IMR-90 (cell line): Measurements from ENCODE around the gene LONP2. TPM values are rescaled to one million over a fixed set of nuclear protein-coding genes. Genes with fewer than 3 reads are reported as not detected.

Experiments used
- ATAC-seq: fragments of 200-7000 bp; cut with Tn5 transposase; 2 replicates; pipeline ENCODE4 v1.9.1; 2020; ENCODE audit warnings: low read depth, mild to moderate bottlenecking, moderate library complexity
- BruUV-seq: library from RNA; stranded (reverse); fragments of 400-500 nt; replicated peaks from 2 replicates; lab custom pipeline; 2021; lab: Mats Ljungman, UMichigan
- CTCF ChIA-PET: fragments of 300-600 bp; formaldehyde crosslinking; extraction: SDS; loops from one replicate; lab custom pipeline; 2021; ENCODE audit warnings: antibody characterized with exemption; lab: Yijun Ruan, JAX
- POLR2A ChIA-PET: fragments of 300-600 bp; sonication (Branson Sonifier 250); formaldehyde crosslinking; loops from one replicate; lab custom pipeline; 2022; ENCODE audit warnings: antibody characterized with exemption; ENCODE audit not compliant: unreplicated experiment; lab: Charles Lee
- DNase-seq: peaks from one replicate; pipeline ENCODE4 v3.0.0; 2013
- H2AFZ ChIP-seq: replicated peaks from 2 replicates; pipeline ENCODE3; 2013; ENCODE audit warnings: low read length, mild to moderate bottlenecking; ENCODE audit not compliant: poor library complexity
- H2AK5ac ChIP-seq: 2 replicates; pipeline ENCODE4 v1.6.1; 2013; ENCODE audit warnings: low read depth, low read length, inconsistent platforms
- H2AK9ac ChIP-seq: replicated peaks from 2 replicates; pipeline ENCODE3; 2013; ENCODE audit warnings: mild to moderate bottlenecking, low read depth, low read length, moderate library complexity; ENCODE audit not compliant: poor library complexity
- H2BK120ac ChIP-seq: 2 replicates; pipeline ENCODE4 v1.6.1; 2013; ENCODE audit warnings: low read depth, low read length, inconsistent platforms
- H2BK15ac ChIP-seq: 3 replicates; pipeline ENCODE4 v1.6.1; 2013; ENCODE audit warnings: low read depth, low read length, inconsistent platforms
- H2BK20ac ChIP-seq: 2 replicates; pipeline ENCODE4 v1.6.1; 2013; ENCODE audit warnings: low read depth, mild to moderate bottlenecking, inconsistent platforms, low read length, moderate library complexity
- H2BK5ac ChIP-seq: 2 replicates; pipeline ENCODE4 v1.6.1; 2013; ENCODE audit warnings: mild to moderate bottlenecking, low read depth, low read length, inconsistent platforms; ENCODE audit not compliant: poor library complexity, severe bottlenecking
- H3K14ac ChIP-seq: replicated peaks from 2 replicates; pipeline ENCODE4 v1.6.1; 2013; ENCODE audit warnings: low read depth, low read length, inconsistent platforms
- H3K18ac ChIP-seq: 2 replicates; pipeline ENCODE4 v1.6.1; 2013; ENCODE audit warnings: low read depth, low read length, control low read depth
- H3K23ac ChIP-seq: 2 replicates; pipeline ENCODE4 v1.6.1; 2013; ENCODE audit warnings: low read depth, low read length, inconsistent platforms
- H3K27ac ChIP-seq: 2 replicates; pipeline ENCODE4 v1.5.1; 2013; ENCODE audit warnings: mild to moderate bottlenecking, control low read depth, low read length; ENCODE audit not compliant: insufficient read depth
- H3K27me3 ChIP-seq: 2 replicates; pipeline ENCODE4 v1.6.1; 2013; ENCODE audit warnings: low read length; ENCODE audit not compliant: control insufficient read depth, insufficient read depth
- H3K36me3 ChIP-seq: 2 replicates; pipeline ENCODE4 v1.6.1; 2013; ENCODE audit warnings: low read length, mixed read lengths; ENCODE audit not compliant: control insufficient read depth, insufficient read depth
- H3K4ac ChIP-seq: 2 replicates; pipeline ENCODE4 v1.6.1; 2013; ENCODE audit warnings: low read depth, low read length, inconsistent platforms
- H3K4me1 ChIP-seq: 2 replicates; pipeline ENCODE4 v1.6.1; 2013; ENCODE audit warnings: low read length, mixed read lengths; ENCODE audit not compliant: control insufficient read depth, insufficient read depth
- H3K4me2 ChIP-seq: 2 replicates; pipeline ENCODE4 v1.6.1; 2013; ENCODE audit warnings: low read depth, mild to moderate bottlenecking, control low read depth, low read length, moderate library complexity
- H3K4me3 ChIP-seq: 2 replicates; pipeline ENCODE4 v1.5.1; 2013; ENCODE audit warnings: low read depth, mild to moderate bottlenecking, control low read depth, low read length, moderate library complexity; ENCODE audit not compliant: insufficient read depth
- H3K56ac ChIP-seq: 2 replicates; pipeline ENCODE4 v1.6.1; 2013; ENCODE audit warnings: low read length, inconsistent platforms; ENCODE audit not compliant: insufficient read depth; ENCODE audit errors: extremely low read depth
- H3K79me1 ChIP-seq, 2 experiments: 2 replicates each; pipeline ENCODE4 v1.6.1; 2013; ENCODE audit warnings: low read length in 2 of 2, inconsistent platforms in 1 of 2, low read depth in 1 of 2
- H3K9ac ChIP-seq: 2 replicates; pipeline ENCODE4 v1.6.1; 2013; ENCODE audit warnings: low read depth, low read length, control low read depth
- H3K9me1 ChIP-seq: 2 replicates; pipeline ENCODE4 v1.6.1; 2013; ENCODE audit warnings: low read length, inconsistent platforms; ENCODE audit not compliant: insufficient read depth
- H3K9me3 ChIP-seq: 2 replicates; pipeline ENCODE4 v1.6.1; 2013; ENCODE audit warnings: low read length; ENCODE audit not compliant: control insufficient read depth, insufficient read depth
- H4K20me1 ChIP-seq: 2 replicates; pipeline ENCODE4 v1.6.1; 2013; ENCODE audit warnings: low read length, inconsistent platforms; ENCODE audit not compliant: insufficient read depth
- H4K5ac ChIP-seq: 2 replicates; pipeline ENCODE4 v1.6.1; 2013; ENCODE audit warnings: mild to moderate bottlenecking, low read depth, low read length, control low read depth
- H4K8ac ChIP-seq, 2 experiments: 2 replicates each; pipeline ENCODE4 v1.6.1; 2013; ENCODE audit warnings: low read depth in 2 of 2, low read length in 2 of 2, control low read depth in 1 of 2, inconsistent platforms in 1 of 2
- H4K91ac ChIP-seq: 2 replicates; pipeline ENCODE4 v1.6.1; 2013; ENCODE audit warnings: low read depth, low read length, inconsistent platforms; ENCODE audit not compliant: insufficient read depth
- CHD1 ChIP-seq: IDR thresholded peaks from 2 replicates; pipeline ENCODE4 v1.6.1; 2012; ENCODE audit warnings: low read depth, low read length, improper control_type of control experiment
- FOS ChIP-seq: fragments of 150-350 bp; IDR thresholded peaks from 2 replicates; pipeline ENCODE4 v1.6.1; 2016; ENCODE audit warnings: low read depth, low read length
- MAFK ChIP-seq: IDR thresholded peaks from 2 replicates; pipeline ENCODE4 v1.6.1; 2012; ENCODE audit warnings: low read depth, low read length, improper control_type of control experiment
- NFE2L2 ChIP-seq: fragments of 150-350 bp; IDR thresholded peaks from 2 replicates; pipeline ENCODE4 v1.6.1; 2016; ENCODE audit warnings: low read depth, mild to moderate bottlenecking, low read length
- POLR2A ChIP-seq: IDR thresholded peaks from 2 replicates; pipeline ENCODE4 v1.6.1; 2012; ENCODE audit warnings: mild to moderate bottlenecking, low read depth, low read length
- RAD21 ChIP-seq: IDR thresholded peaks from 2 replicates; pipeline ENCODE4 v1.6.1; 2012; ENCODE audit warnings: low read length, improper control_type of control experiment
- RFX5 ChIP-seq: IDR thresholded peaks from 2 replicates; pipeline ENCODE4 v1.8.0; 2012; ENCODE audit warnings: low read depth, mild to moderate bottlenecking, low read length, moderate library complexity
- SMC3 ChIP-seq: fragments of 150-350 bp; IDR thresholded peaks from 2 replicates; pipeline ENCODE4 v1.6.1; 2016; ENCODE audit warnings: low read depth, mild to moderate bottlenecking, antibody characterized with exemption, low read length, moderate library complexity
- WGBS, 2 experiments: methylation state at CpG; one replicate each; pipeline versions ENCODE4 v1.1.5 to v1.1.7; 2013; ENCODE audit warnings: missing lambda C conversion rate in 2 of 2; ENCODE audit not compliant: insufficient read length in 1 of 2; ENCODE audit errors: extremely low coverage in 2 of 2; 5-methylcytosine and 5-hydroxymethylcytosine counted together
- dilution Hi-C: fragments of 300-500 bp; cut with HindIII; formaldehyde crosslinking; loops from one replicate; pipeline ENCODE4 v1.14.3; 2018; ENCODE audit warnings: low sequenced_read_pairs; ENCODE audit not compliant: unreplicated experiment
- in situ Hi-C: fragments of 300-500 bp; cut with MboI; formaldehyde crosslinking; loops from 3 replicates; pipeline ENCODE4 v1.14.3; 2019; ENCODE audit warnings: low sequenced_read_pairs, inconsistent platforms, mixed read lengths
- intact Hi-C: fragments of 100-400 bp; cut with micrococcal nuclease; formaldehyde crosslinking; loops from 2 replicates; pipeline ENCODE4 v1.10.0; 2022
- polyA plus RNA-seq, 3 experiments: library from polyadenylated mRNA; depleted of rRNA; stranded (reverse); fragments of >200 nt; gene quantifications; 2 replicates each; pipeline ENCODE4 v1.2.3, GENCODE V29; 2012; ENCODE audit warnings: low replicate concordance in 1 of 3
- total RNA-seq: library from RNA; depleted of rRNA; stranded (reverse); fragments of >200 nt; gene quantifications from 2 replicates; pipeline ENCODE4 v1.2.3, GENCODE V29; 2012

Gene LONP2
- total and polyA plus RNA-seq, 2 of the 4 experiments (the other 2 are of a cell fraction): 31.5 to 90.9 TPM

DNA sequence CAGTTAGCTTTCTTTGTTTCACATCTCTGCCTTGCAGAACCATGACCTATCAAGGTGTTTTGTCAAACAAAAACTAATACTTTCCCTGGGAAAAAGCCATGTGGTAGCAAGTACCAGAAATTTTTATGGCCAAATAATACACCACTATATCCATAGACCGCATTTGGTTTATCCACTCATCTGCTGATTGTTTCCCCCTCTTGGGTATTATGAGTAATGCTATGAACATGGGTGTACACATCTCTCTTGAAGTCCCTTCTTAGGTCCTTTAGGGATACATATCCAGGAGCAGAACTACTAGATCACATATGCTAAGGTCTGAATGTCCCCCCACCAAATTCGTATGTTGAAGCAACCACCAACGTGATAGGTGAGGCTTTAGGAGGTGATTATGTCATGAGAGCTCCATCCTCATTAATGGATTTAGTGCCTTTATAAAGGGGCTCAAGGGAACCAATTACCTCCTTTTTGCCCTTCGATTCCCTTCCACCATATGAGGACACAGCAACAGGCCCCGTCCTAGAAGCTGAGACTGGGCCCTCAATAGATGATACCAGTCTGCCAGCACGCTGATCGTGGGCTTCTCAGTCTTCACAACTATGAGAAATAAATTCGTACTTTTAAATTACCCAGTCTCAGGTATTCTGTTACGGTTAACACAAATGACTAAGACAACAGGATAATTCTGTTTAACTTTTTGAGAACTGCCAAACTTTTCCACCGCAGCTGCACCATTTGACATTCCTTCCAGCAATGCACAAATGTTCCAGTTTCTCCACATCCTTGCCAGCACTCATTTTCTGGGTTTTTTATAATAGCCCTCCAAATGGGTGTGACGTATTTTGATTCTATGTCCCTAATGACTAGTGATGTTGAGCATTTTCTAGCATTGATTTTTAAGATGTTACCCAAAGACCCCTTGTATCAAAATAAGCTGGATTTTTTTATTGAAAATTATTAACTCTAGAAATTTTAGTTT lies 111.1 kb downstream of the LONP2 start:
- H2BK5ac ChIP-seq: no peak overlapping the region
- TF ChIP-seq POLR2A (no peak), RAD21 (no peak), NFE2L2 (no peak), RFX5 (no peak), CHD1 (no peak), FOS (no peak), MAFK (no peak), SMC3 (no peak)
- in situ Hi-C loops (loop anchor here (5.0 kb wide), 1 partner anchor 272 kb away; no protein-coding TSS in a partner anchor), dilution Hi-C loops (no loop called here), intact Hi-C loops (no loop called here)
- H3K4me1 ChIP-seq: no peaks in the 10 kb centered on the region
- peaks cover 13% of the 10 kb centered on the region for H3K9me1 ChIP-seq
- peaks cover 41 to 71% of the 10 kb centered on the region in 2 experiments for H3K79me1 ChIP-seq
- H3K27me3 ChIP-seq: no peaks in the 10 kb centered on the region
- H4K8ac ChIP-seq: no peak overlapping the region
- no peak overlapping the region for H3K56ac ChIP-seq
- no peak overlapping the region for H2BK20ac ChIP-seq
- H3K23ac ChIP-seq: no peak overlapping the region
- DNase-seq (no peak), ATAC-seq (no peak)
- no peak overlapping the region for H2AK9ac ChIP-seq
- no peaks in the 10 kb centered on the region for H3K9me3 ChIP-seq
- H2AFZ ChIP-seq: no peak overlapping the region
- H3K9ac ChIP-seq: no peak overlapping the region
- H2BK15ac ChIP-seq: no peak overlapping the region
- H3K4me2 ChIP-seq: no peak overlapping the region
- H3K4me3 ChIP-seq: no peak overlapping the region
- WGBS, 2 experiments: 83% methylated on average over 1 of the region's 11 CpGs; no CpG with 5 or more reads in 1 of the 2 experiments
- no peak overlapping the region for H2AK5ac ChIP-seq
- H3K18ac ChIP-seq: no peak overlapping the region
- CTCF ChIA-PET: interaction anchor here (0.6 to 3.8 kb wide), 4 partner anchors 20 to 1153 kb away, joined by 3 to 28 read pairs (median 4); no protein-coding TSS in a partner anchor
- POLR2A ChIA-PET: no interaction called here
- no peak overlapping the region for H2BK120ac ChIP-seq
- no peak overlapping the region for H3K14ac ChIP-seq
- TSS peak; percentile 26 for BruUV-seq
- peaks cover 27% of the 10 kb centered on the region for H3K36me3 ChIP-seq
- no peak overlapping the region for H4K5ac ChIP-seq
- H4K20me1 ChIP-seq: peaks cover 10% of the 10 kb centered on the region; the same call in 1 of the 2 replicates
- no peak overlapping the region for H3K4ac ChIP-seq
- H4K91ac ChIP-seq: no peak overlapping the region
- H3K27ac ChIP-seq: no peak overlapping the region
